HepG2 (cell line): ENCODE results near the gene GGCT. TPM values are rescaled to one million over a fixed set of nuclear protein-coding genes. Genes with fewer than 3 reads are reported as not detected.

ENCODE experiments used
- AGO1 ChIP-seq: fragments of 200-400 bp; formaldehyde crosslinking; IDR thresholded peaks from 2 replicates; pipeline ENCODE4 v1.6.1; 2017; ENCODE audit warnings: mild to moderate bottlenecking, low read depth, low read length, moderate library complexity; ENCODE audit not compliant: poor library complexity, severe bottlenecking
- KLF11 ChIP-seq: IDR thresholded peaks from 2 replicates; pipeline ENCODE4 v1.6.1; 2016; ENCODE audit warnings: missing compliant biosample characterization
- ZNF614 ChIP-seq: IDR thresholded peaks from 2 replicates; pipeline ENCODE4 v1.6.1; 2018; ENCODE audit warnings: missing biosample characterization, missing genetic modification reagents, inconsistent platforms, borderline replicate concordance
- polyA plus RNA-seq, 8 experiments: library from polyadenylated mRNA; depleted of rRNA in 3 of 8; stranded (reverse) in 7 of 8; unstranded in 1 of 8; fragments of >200 nt; fragmentation: Illumina TruSeq in 4 of 8; extraction: Trizol in 4 of 8; gene quantifications; 2 replicates each; pipeline versions ENCODE4 v1.2.1 to v1.2.3, GENCODE V29; 2011 to 2016; ENCODE audit warnings: low read depth in 4 of 8, missing spikeins in 1 of 8, mixed read lengths in 1 of 8; ENCODE audit not compliant: insufficient read depth in 1 of 8
- total RNA-seq, 5 experiments: library from RNA; depleted of rRNA; stranded (reverse); fragments of >200 nt; fragmentation: Illumina TruSeq; extraction: Trizol; gene quantifications; 2 replicates each; pipeline ENCODE4 v1.2.3, GENCODE V29; 2016; ENCODE audit warnings: low read depth in 1 of 5
- TF ChIP-seq, protein P1 (sequence below): sonication (generic); formaldehyde crosslinking; IDR thresholded peaks from 2 replicates; pipeline ENCODE4 v1.4.0; 2020; ENCODE audit warnings: mild to moderate bottlenecking, missing genetic modification reagents
- TF ChIP-seq, protein P2 (sequence below): sonication (generic); formaldehyde crosslinking; IDR thresholded peaks from 2 replicates; pipeline ENCODE4 v1.4.0; 2020; ENCODE audit warnings: missing genetic modification reagents, borderline replicate concordance

Gene GGCT
- total and polyA plus RNA-seq, 2 of the 13 experiments (the other 11 are each of a cell fraction or from before 2014, with no cell fraction given), result 19.5 to 78.3 TPM

DNA sequence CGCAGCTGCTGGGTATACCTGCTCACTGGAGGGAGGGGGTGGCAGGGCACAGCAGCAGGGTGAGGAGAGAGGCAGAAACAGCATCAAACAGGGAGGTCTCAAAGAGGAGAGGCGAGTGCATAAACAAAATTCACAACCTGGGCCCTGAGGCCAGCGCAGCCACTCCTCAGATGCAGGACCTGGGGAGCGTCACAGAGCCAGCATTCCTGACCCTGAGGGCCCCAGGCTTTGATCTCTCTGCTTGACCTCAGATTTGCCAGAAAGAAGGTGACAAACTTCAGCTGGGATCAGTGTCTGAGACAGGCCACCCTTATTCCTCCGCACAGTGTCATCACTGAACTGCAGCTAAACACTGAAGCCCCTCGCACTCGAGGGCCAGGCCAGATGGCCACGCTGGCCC, 51.6 kb downstream of the GGCT start (continued):
- no peak for TF ChIP-seq KLF11 (CRISPR knock-in tag)
- no peak for TF ChIP-seq ZNF614 (CRISPR knock-in tag)
- no peak for TF ChIP-seq AGO1
- TF ChIP-seq, protein P1, sequence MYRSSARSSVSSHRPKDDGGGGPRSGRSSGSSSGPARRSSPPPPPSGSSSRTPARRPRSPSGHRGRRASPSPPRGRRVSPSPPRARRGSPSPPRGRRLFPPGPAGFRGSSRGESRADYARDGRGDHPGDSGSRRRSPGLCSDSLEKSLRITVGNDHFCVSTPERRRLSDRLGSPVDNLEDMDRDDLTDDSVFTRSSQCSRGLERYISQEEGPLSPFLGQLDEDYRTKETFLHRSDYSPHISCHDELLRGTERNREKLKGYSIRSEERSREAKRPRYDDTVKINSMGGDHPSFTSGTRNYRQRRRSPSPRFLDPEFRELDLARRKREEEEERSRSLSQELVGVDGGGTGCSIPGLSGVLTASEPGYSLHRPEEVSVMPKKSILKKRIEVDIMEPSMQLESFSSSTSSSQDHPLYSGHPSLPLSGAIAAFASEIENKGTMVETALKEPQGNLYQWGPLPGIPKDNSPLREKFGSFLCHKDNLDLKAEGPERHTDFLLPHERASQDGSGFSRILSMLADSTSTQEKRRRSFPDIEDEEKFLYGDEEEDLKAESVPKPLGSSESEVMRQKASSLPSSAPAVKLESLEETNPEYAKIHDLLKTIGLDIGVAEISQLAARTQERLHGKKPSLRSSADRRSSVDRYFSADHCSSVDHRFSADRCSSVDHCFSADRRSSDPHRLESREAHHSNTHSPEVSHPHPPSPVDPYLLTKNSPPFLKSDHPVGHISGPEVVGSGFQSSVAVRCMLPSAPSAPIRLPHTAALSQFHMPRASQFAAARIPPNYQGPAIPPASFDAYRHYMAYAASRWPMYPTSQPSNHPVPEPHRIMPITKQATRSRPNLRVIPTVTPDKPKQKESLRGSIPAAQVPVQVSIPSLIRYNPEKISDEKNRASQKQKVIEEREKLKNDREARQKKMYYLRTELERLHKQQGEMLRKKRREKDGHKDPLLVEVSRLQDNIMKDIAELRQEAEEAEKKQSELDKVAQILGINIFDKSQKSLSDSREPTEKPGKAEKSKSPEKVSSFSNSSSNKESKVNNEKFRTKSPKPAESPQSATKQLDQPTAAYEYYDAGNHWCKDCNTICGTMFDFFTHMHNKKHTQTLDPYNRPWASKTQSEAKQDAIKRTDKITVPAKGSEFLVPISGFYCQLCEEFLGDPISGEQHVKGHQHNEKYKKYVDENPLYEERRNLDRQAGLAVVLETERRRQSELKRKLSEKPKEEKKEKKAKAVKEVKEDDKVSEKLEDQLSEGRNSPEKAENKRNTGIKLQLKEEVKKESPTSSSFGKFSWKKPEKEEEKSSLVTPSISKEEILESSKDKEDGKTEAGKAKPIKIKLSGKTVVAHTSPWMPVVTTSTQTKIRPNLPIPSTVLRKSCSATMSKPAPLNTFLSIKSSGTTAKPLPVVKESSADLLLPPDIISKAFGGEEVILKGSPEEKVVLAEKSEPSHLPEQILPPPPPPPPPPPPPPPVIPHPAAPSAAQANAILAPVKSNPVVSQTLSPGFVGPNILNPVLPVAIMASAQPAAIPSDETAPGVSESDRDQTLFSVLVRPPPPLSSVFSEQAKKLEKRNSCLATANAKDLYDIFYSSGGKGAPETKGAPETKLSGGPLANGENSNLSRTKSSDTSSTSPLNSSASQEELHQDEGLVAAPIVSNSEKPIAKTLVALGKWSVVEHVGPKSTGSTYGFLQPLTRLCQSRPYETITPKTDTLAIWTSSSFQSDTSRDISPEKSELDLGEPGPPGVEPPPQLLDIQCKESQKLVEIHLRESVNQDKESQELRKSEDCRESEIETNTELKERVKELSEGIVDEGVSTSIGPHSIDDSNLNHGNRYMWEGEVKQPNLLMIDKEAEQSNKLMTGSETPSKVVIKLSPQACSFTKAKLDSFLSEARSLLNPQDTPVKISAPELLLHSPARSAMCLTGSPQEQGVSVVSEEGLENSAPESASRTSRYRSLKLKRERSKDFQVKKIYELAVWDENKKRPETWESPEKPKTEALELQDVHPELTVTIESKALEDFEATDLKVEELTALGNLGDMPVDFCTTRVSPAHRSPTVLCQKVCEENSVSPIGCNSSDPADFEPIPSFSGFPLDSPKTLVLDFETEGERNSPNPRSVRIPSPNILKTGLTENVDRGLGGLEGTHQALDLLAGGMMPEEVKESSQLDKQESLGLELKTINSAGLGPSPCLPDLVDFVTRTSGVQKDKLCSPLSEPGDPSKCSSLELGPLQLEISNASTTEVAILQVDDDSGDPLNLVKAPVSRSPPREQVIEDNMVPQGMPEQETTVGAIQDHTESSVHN, result no peak
- TF ChIP-seq, protein P2, sequence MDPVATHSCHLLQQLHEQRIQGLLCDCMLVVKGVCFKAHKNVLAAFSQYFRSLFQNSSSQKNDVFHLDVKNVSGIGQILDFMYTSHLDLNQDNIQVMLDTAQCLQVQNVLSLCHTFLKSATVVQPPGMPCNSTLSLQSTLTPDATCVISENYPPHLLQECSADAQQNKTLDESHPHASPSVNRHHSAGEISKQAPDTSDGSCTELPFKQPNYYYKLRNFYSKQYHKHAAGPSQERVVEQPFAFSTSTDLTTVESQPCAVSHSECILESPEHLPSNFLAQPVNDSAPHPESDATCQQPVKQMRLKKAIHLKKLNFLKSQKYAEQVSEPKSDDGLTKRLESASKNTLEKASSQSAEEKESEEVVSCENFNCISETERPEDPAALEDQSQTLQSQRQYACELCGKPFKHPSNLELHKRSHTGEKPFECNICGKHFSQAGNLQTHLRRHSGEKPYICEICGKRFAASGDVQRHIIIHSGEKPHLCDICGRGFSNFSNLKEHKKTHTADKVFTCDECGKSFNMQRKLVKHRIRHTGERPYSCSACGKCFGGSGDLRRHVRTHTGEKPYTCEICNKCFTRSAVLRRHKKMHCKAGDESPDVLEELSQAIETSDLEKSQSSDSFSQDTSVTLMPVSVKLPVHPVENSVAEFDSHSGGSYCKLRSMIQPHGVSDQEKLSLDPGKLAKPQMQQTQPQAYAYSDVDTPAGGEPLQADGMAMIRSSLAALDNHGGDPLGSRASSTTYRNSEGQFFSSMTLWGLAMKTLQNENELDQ (CRISPR knock-in tag), result no peak
